ENCODE measurements around the gene SZT2.

The SZT2 gene

GRCh38 chr1:43438576-43438952 lies 48.9 kb downstream of the SZT2 start:
- H3K27me3 ChIP-seq (ENCODE audit: insufficient read depth, poor library complexity, severe bottlenecking): no peaks in the 10 kb centered on the region
- TF ChIP-seq CTCF (IDR thresholded peaks at IDR 0.05; ENCODE audit: poor library complexity, severe bottlenecking): no peak
- no peak for ATAC-seq (ENCODE audit: low read depth)

GRCh38 chr1:43438953-43439581 lies 49.4 kb downstream of the SZT2 start:
- H3K36me3 ChIP-seq (ENCODE audit: low read depth): peaks cover 78% of the 10 kb centered on the region

More at GRCh38 chr1:43438576-43438952, 48.9 kb downstream of the SZT2 start:
- Histone ChIP-seq H3K9me3 (ENCODE audit: severe bottlenecking) (no peaks in the 10 kb centered on the region), H3K27ac (ENCODE audit: poor library complexity, severe bottlenecking) (no peak overlapping the region), H3K4me3 (ENCODE audit: severe bottlenecking) (no peak overlapping the region), H3K4me1 (ENCODE audit: insufficient read depth, poor library complexity, severe bottlenecking) (no peaks in the 10 kb centered on the region), H3K36me3 (ENCODE audit: low read depth) (peaks cover 78% of the 10 kb centered on the region)
- no peak for DNase-seq (ENCODE audit: low spot score)

GRCh38 chr1:43439781-43440180 lies 50.1 kb downstream of the SZT2 start:
- Histone ChIP-seq H3K4me3 (ENCODE audit: severe bottlenecking) (no peak overlapping the region), H3K9me3 (ENCODE audit: severe bottlenecking) (no peaks in the 10 kb centered on the region), H3K27me3 (ENCODE audit: insufficient read depth, poor library complexity, severe bottlenecking) (no peaks in the 10 kb centered on the region), H3K4me1 (ENCODE audit: insufficient read depth, poor library complexity, severe bottlenecking) (no peaks in the 10 kb centered on the region), H3K36me3 (ENCODE audit: low read depth) (peaks cover 75% of the 10 kb centered on the region), H3K27ac (ENCODE audit: poor library complexity, severe bottlenecking) (no peak overlapping the region)
- no peak for DNase-seq (ENCODE audit: low spot score)
- TF ChIP-seq CTCF (IDR thresholded peaks at IDR 0.05; ENCODE audit: poor library complexity, severe bottlenecking): no peak
- no peak for ATAC-seq (ENCODE audit: low read depth)

More at GRCh38 chr1:43438953-43439581, 49.4 kb downstream of the SZT2 start:
- H3K4me1 ChIP-seq (ENCODE audit: insufficient read depth, poor library complexity, severe bottlenecking): no peaks in the 10 kb centered on the region
- no peak for DNase-seq (ENCODE audit: low spot score)
- H3K27ac ChIP-seq (ENCODE audit: poor library complexity, severe bottlenecking): no peak overlapping the region
- no peak for ATAC-seq (ENCODE audit: low read depth)
- no peak for TF ChIP-seq CTCF (IDR thresholded peaks at IDR 0.05; ENCODE audit: poor library complexity, severe bottlenecking)
- no peaks in the 10 kb centered on the region for H3K27me3 ChIP-seq (ENCODE audit: insufficient read depth, poor library complexity, severe bottlenecking)
- no peak overlapping the region for H3K4me3 ChIP-seq (ENCODE audit: severe bottlenecking)
- no peaks in the 10 kb centered on the region for H3K9me3 ChIP-seq (ENCODE audit: severe bottlenecking)

GRCh38 chr1:43440358-43440757 lies 50.7 kb downstream of the SZT2 start:
- no peak for TF ChIP-seq CTCF (IDR thresholded peaks at IDR 0.05; ENCODE audit: poor library complexity, severe bottlenecking)
- Histone ChIP-seq H3K9me3 (ENCODE audit: severe bottlenecking) (no peaks in the 10 kb centered on the region), H3K4me3 (ENCODE audit: severe bottlenecking) (no peak overlapping the region), H3K36me3 (ENCODE audit: low read depth) (peaks cover 74% of the 10 kb centered on the region), H3K27ac (ENCODE audit: poor library complexity, severe bottlenecking) (no peak overlapping the region), H3K4me1 (ENCODE audit: insufficient read depth, poor library complexity, severe bottlenecking) (no peaks in the 10 kb centered on the region), H3K27me3 (ENCODE audit: insufficient read depth, poor library complexity, severe bottlenecking) (no peaks in the 10 kb centered on the region)
- no peak for DNase-seq (ENCODE audit: low spot score)
- ATAC-seq (ENCODE audit: low read depth): no peak

- Histone ChIP-seq H3K36me3 (ENCODE audit: low read depth) (peaks cover 78% of the 10 kb centered on the region), H3K4me1 (ENCODE audit: insufficient read depth, poor library complexity, severe bottlenecking) (no peaks in the 10 kb centered on the region), H3K27me3 (ENCODE audit: insufficient read depth, poor library complexity, severe bottlenecking) (no peaks in the 10 kb centered on the region), H3K9me3 (ENCODE audit: severe bottlenecking) (no peaks in the 10 kb centered on the region), H3K27ac (ENCODE audit: poor library complexity, severe bottlenecking) (no peak overlapping the region), H3K4me3 (ENCODE audit: severe bottlenecking) (no peak overlapping the region)
- no peak for TF ChIP-seq CTCF (IDR thresholded peaks at IDR 0.05; ENCODE audit: poor library complexity, severe bottlenecking)
- ATAC-seq (ENCODE audit: low read depth) (no peak), DNase-seq (ENCODE audit: low spot score) (no peak)
These were observed 51.6 kb downstream of the SZT2 start for GRCh38 chr1:43441166-43441893.
